GM18858 (cell line): ENCODE data around the gene GRK3.

Experiments used
- ATAC-seq: cut with Tn5 transposase; IDR thresholded peaks from one replicate; pipeline ENCODE4 v1.9.1; 2021; ENCODE audit not compliant: unreplicated experiment

The GRK3 gene

GRCh38 chr22:25750569-25751173, 186.2 kb downstream of the GRK3 start:
- ATAC-seq = no peak

GRCh38 chr22:25751174-25751581, 186.7 kb downstream of the GRK3 start:
- no peak for ATAC-seq

GRCh38 chr22:25752615-25753214, 188.2 kb downstream of the GRK3 start:
- no peak for ATAC-seq

- ATAC-seq = no peak
Observed at GRCh38 chr22:25753252-25753651, 188.8 kb downstream of the GRK3 start.

GRCh38 chr22:25754527-25755202, 190.2 kb downstream of the GRK3 start:
- ATAC-seq = no peak

- no peak for ATAC-seq
Observed at GRCh38 chr22:25757686-25758085, 193.2 kb downstream of the GRK3 start.

- no peak for ATAC-seq
Observed at GRCh38 chr22:25758316-25758715, 193.8 kb downstream of the GRK3 start.

GRCh38 chr22:25759825-25760231, 195.4 kb downstream of the GRK3 start:
- no peak for ATAC-seq

- no peak for ATAC-seq
Observed at GRCh38 chr22:25760294-25760693, 195.8 kb downstream of the GRK3 start.

GRCh38 chr22:25760848-25761595, 196.5 kb downstream of the GRK3 start:
- ATAC-seq = no peak

- ATAC-seq = no peak
Observed at GRCh38 chr22:25762147-25762546, 197.7 kb downstream of the GRK3 start.

GRCh38 chr22:25763239-25763777, 198.8 kb downstream of the GRK3 start:
- ATAC-seq = no peak

GRCh38 chr22:25764270-25765015, 200.0 kb downstream of the GRK3 start:
- ATAC-seq = no peak

GRCh38 chr22:25765016-25765367, 200.5 kb downstream of the GRK3 start:
- no peak for ATAC-seq

- ATAC-seq = no peak
Observed at GRCh38 chr22:25765801-25766200, 201.3 kb downstream of the GRK3 start.

- ATAC-seq = no peak
Observed at GRCh38 chr22:25766418-25766817, 201.9 kb downstream of the GRK3 start.

GRCh38 chr22:25770333-25770732, 205.9 kb downstream of the GRK3 start:
- ATAC-seq = no peak

GRCh38 chr22:25772288-25772687, 207.8 kb downstream of the GRK3 start:
- no peak for ATAC-seq

GRCh38 chr22:25774575-25775026, 210.1 kb downstream of the GRK3 start:
- no peak for ATAC-seq

- no peak for ATAC-seq
Observed at GRCh38 chr22:25775531-25775930, 211.1 kb downstream of the GRK3 start.

- no peak for ATAC-seq
Observed at GRCh38 chr22:25777411-25777810, 212.9 kb downstream of the GRK3 start.
